ENCODE results near the gene VAC14. TPM values are rescaled to one million over a fixed set of nuclear protein-coding genes. Genes with fewer than 3 reads are reported as not detected.

VAC14 gene
- total RNA-seq, 1 experiment from 2014 or later = 35.3 TPM

GRCh38 chr16:70805380-70805779 is 4.4 kb upstream of the VAC14 start:
- ChIA-PET POLR2A (no interaction called here), RAD21 (ENCODE audit: low non-redundant PET in 1 of 2, low total read pairs in 2 of 2, uncharacterized antibody in 2 of 2, unreplicated experiment in 2 of 2) (no interaction called here), CTCF (no interaction called here)
- ATAC-seq (no peak), DNase-seq (ENCODE audit: low read depth, low spot score) (no peak)
- H3K27ac ChIP-seq (ENCODE audit: low read depth, low read length) = no peak overlapping the region
- peaks cover 4% of the 10 kb centered on the region for H3K79me2 ChIP-seq (ENCODE audit: insufficient read depth, low read length)
- H4K20me1 ChIP-seq (ENCODE audit: insufficient read depth) = no peaks in the 10 kb centered on the region
- H3K9ac ChIP-seq (ENCODE audit: low read length) = no peak overlapping the region
- peaks cover 0 to 9% of the 10 kb centered on the region in 2 experiments; a peak in 1 of 4 replicates for H3K9me3 ChIP-seq (ENCODE audit: control insufficient read depth in 1 of 2, insufficient read depth in 1 of 2, low read depth in 1 of 2, low read length in 2 of 2)
- peaks cover 17% of the 10 kb centered on the region; the same call in 1 of the 2 replicates for H3K27me3 ChIP-seq (ENCODE audit: insufficient read depth, low read length)
- H3K4me1 ChIP-seq (ENCODE audit: control insufficient read depth in 1 of 2, insufficient read depth in 2 of 2, low read length in 2 of 2) = peaks cover 2 to 6% of the 10 kb centered on the region in 2 experiments; a peak in 2 of 4 replicates
- no TSS peak for BruUV-seq (replicated peaks)
- no peaks in the 10 kb centered on the region for H3K36me3 ChIP-seq (ENCODE audit: control insufficient read depth in 1 of 2, insufficient read depth in 2 of 2, low read length in 2 of 2)
- H3K4me2 ChIP-seq (ENCODE audit: low read length) = no peak overlapping the region
- TF ChIP-seq RAD21 (IDR thresholded peaks at IDR 0.05; ENCODE audit: low read depth) = no peak
- H2AFZ ChIP-seq (ENCODE audit: low read depth, low read length, poor library complexity, severe bottlenecking) = no peak overlapping the region
- no peak overlapping the region for H3K4me3 ChIP-seq (replicated peaks in 1 of 2; ENCODE audit: low read depth in 1 of 2, low read length in 2 of 2)
- no peaks in the 10 kb centered on the region for H3K9me2 ChIP-seq (ENCODE audit: insufficient read depth)
- intact Hi-C loops (cut with micrococcal nuclease) = no loop called here

GRCh38 chr16:70804734-70805169 is 3.8 kb upstream of the VAC14 start:
- Histone ChIP-seq H3K36me3 (ENCODE audit: control insufficient read depth in 1 of 2, insufficient read depth in 2 of 2, low read length in 2 of 2) (no peaks in the 10 kb centered on the region), H3K4me2 (ENCODE audit: low read length) (no peak overlapping the region), H3K4me3 (replicated peaks in 1 of 2; ENCODE audit: low read depth in 1 of 2, low read length in 2 of 2) (no peak overlapping the region), H3K27me3 (ENCODE audit: insufficient read depth, low read length) (peaks cover 12% of the 10 kb centered on the region; the same call in 1 of the 2 replicates), H3K79me2 (ENCODE audit: insufficient read depth, low read length) (peaks cover 11% of the 10 kb centered on the region), H2AFZ (ENCODE audit: low read depth, low read length, poor library complexity, severe bottlenecking) (no peak overlapping the region), H3K9me3 (ENCODE audit: control insufficient read depth in 1 of 2, insufficient read depth in 1 of 2, low read depth in 1 of 2, low read length in 2 of 2) (peaks cover 0 to 9% of the 10 kb centered on the region in 2 experiments; a peak in 1 of 4 replicates), H4K20me1 (ENCODE audit: insufficient read depth) (no peaks in the 10 kb centered on the region), H3K9ac (ENCODE audit: low read length) (no peak overlapping the region), H3K9me2 (ENCODE audit: insufficient read depth) (no peaks in the 10 kb centered on the region), H3K27ac (ENCODE audit: low read depth, low read length) (no peak overlapping the region), H3K4me1 (ENCODE audit: control insufficient read depth in 1 of 2, insufficient read depth in 2 of 2, low read length in 2 of 2) (peaks cover 5 to 12% of the 10 kb centered on the region in 2 experiments)
- BruUV-seq (replicated peaks) = no TSS peak
- CTCF ChIA-PET = no interaction called here
- RAD21 ChIA-PET (ENCODE audit: low non-redundant PET in 1 of 2, low total read pairs in 2 of 2, uncharacterized antibody in 2 of 2, unreplicated experiment in 2 of 2) = no interaction called here
- ATAC-seq (no peak), DNase-seq (ENCODE audit: low read depth, low spot score) (no peak)
- intact Hi-C loops (cut with micrococcal nuclease) = loop anchor here (5.0 kb wide), 1 partner anchor 553 kb away; the partner anchor contains the start of gene CALB2
- TF ChIP-seq EGR1 (IDR thresholded peaks at IDR 0.05; ENCODE audit: low read depth) (no peak), POLR2AphosphoS5 (IDR thresholded peaks at IDR 0.05; ENCODE audit: low read depth, low read length) (no peak), CBX3 (IDR thresholded peaks at IDR 0.05; ENCODE audit: low read depth) (no peak), ZNF274 (IDR thresholded peaks at IDR 0.05; ENCODE audit: low read depth, low read length) (no peak), ELF1 (IDR thresholded peaks at IDR 0.05; ENCODE audit: borderline replicate concordance, low read depth) (no peak), CEBPB (IDR thresholded peaks at IDR 0.05; ENCODE audit: low read depth) (no peak), POLR2A (IDR thresholded peaks at IDR 0.05; ENCODE audit: borderline replicate concordance, extremely low read depth, insufficient read depth, insufficient read length) (peak; percentile 87)
- POLR2A ChIA-PET = no interaction called here
